Kidney (tissue), 14 donors: ENCODE data around the gene MATN1. TPM values are rescaled to one million over a fixed set of nuclear protein-coding genes. Genes with fewer than 3 reads are reported as not detected.

ENCODE experiments used
- DNase-seq, 5 donors: peaks; one replicate each; pipeline ENCODE4 v3.0.0-alpha.2; 2013 to 2020
- FAIRE-seq: peaks from 2 replicates; lab custom pipeline; 2012; peaks lifted over from hg19 to GRCh38; lab: Jason Lieb, UNC
- H3K27ac ChIP-seq, 2 donors: one replicate each; pipeline ENCODE4 v1.7.0; 2013; ENCODE audit warnings: low read depth in 2 of 2, low read length in 2 of 2, inconsistent platforms in 1 of 2
- H3K27me3 ChIP-seq: one replicate; pipeline ENCODE4 v1.7.1; 2013; ENCODE audit warnings: low read length, inconsistent platforms; ENCODE audit not compliant: control insufficient read depth, insufficient read depth
- H3K36me3 ChIP-seq, 3 donors: one replicate each; pipeline versions ENCODE4 v1.7.0 to v1.7.1; 2013; ENCODE audit warnings: low read length in 3 of 3, control low read depth in 1 of 3, inconsistent platforms in 1 of 3; ENCODE audit not compliant: insufficient read depth in 3 of 3, control insufficient read depth in 2 of 3
- H3K4me1 ChIP-seq, 3 donors: one replicate each; pipeline versions ENCODE4 v1.7.0 to v1.7.1; 2013; ENCODE audit warnings: low read length in 3 of 3, inconsistent platforms in 1 of 3, low read depth in 1 of 3; ENCODE audit not compliant: control insufficient read depth in 2 of 3, insufficient read depth in 2 of 3
- H3K4me3 ChIP-seq, 3 donors: one replicate each; pipeline versions ENCODE4 v1.7.0 to v1.8.1; 2013; ENCODE audit warnings: low read length in 3 of 3, control low read depth in 1 of 3, inconsistent platforms in 1 of 3
- H3K9ac ChIP-seq, 3 donors: one replicate each; pipeline versions ENCODE4 v1.7.0 to v1.7.1; 2013; ENCODE audit warnings: low read length in 3 of 3, control low read depth in 1 of 3, inconsistent platforms in 1 of 3
- H3K9me3 ChIP-seq, 3 donors: one replicate each; pipeline versions ENCODE4 v1.7.0 to v1.7.1; 2013; ENCODE audit warnings: low read length in 3 of 3, control low read depth in 1 of 3, inconsistent platforms in 1 of 3; ENCODE audit not compliant: control insufficient read depth in 2 of 3, insufficient read depth in 1 of 3
- CTCF ChIP-seq: IDR thresholded peaks from 3 replicates; pipeline ENCODE4 v1.5.1; 2012; ENCODE audit warnings: mild to moderate bottlenecking, moderate library complexity, borderline replicate concordance; ENCODE audit not compliant: insufficient read depth; ENCODE audit errors: extremely low read depth
- intact Hi-C: fragments of 100-400 bp; cut with DNase I; formaldehyde crosslinking; loops from one replicate; pipeline ENCODE4 v1.11.1; 2022
- polyA plus RNA-seq: library from polyadenylated mRNA; stranded (reverse); fragments of 350-450 nt; fragmentation: Illumina TruSeq; extraction: RNeasy Lipid Tissue Mini Kit (QIAGEN cat#74804); gene quantifications from one replicate; pipeline ENCODE4 v1.2.3, GENCODE V29; 2014; ENCODE audit warnings: low read depth, low replicate concordance; ENCODE audit not compliant: insufficient read depth
- total RNA-seq: library from RNA; stranded (reverse); fragmentation: NEBNext Ultra II Directional; extraction: Animal tissue kit (Norgen Biotek cat#: 25700); gene quantifications from one replicate; pipeline ENCODE4 v1.2.1, GENCODE V29; 2021
- donor health status: control.
- donor health status: control.
- donor health status: control.
- donor health status: control.
- donor health status: control.
- donor health status: DM: yes; HTN: yes; CAD: no.
- donor health status: Normal renal cell carcinoma (clear cell type).

The MATN1 gene
- total and polyA plus RNA-seq, 2 donors from 2014 or later = 0.13 TPM; not detected in 1

- Histone ChIP-seq H3K36me3 (no peaks in the 10 kb centered on the region), H3K27me3 (no peaks in the 10 kb centered on the region), H3K27ac (no peak overlapping the region), H3K9me3 (no peaks in the 10 kb centered on the region), H3K4me3 (no peak overlapping the region), H3K9ac (no peak overlapping the region), H3K4me1 (no peaks in the 10 kb centered on the region)
- TF ChIP-seq CTCF = no peak
- intact Hi-C loops = no loop called here
- no peak for FAIRE-seq
- no peak for DNase-seq
Measured at GRCh38 chr1:30752651-30752908, 29.2 kb upstream of the MATN1 start.

- DNase-seq (peak in 1 of 5 donors; percentile 54), FAIRE-seq (no peak)
- H3K27ac ChIP-seq = no peak overlapping the region
- H3K4me3 ChIP-seq = no peak overlapping the region
- H3K9ac ChIP-seq = no peak overlapping the region
- intact Hi-C loops = no loop called here
- H3K9me3 ChIP-seq = no peaks in the 10 kb centered on the region
- no peaks in the 10 kb centered on the region for H3K27me3 ChIP-seq
- TF ChIP-seq CTCF = no peak
- no peaks in the 10 kb centered on the region for H3K36me3 ChIP-seq
- no peaks in the 10 kb centered on the region for H3K4me1 ChIP-seq
Measured at GRCh38 chr1:30751830-30752650, 28.7 kb upstream of the MATN1 start.

GRCh38 chr1:30750731-30751291 lies 27.4 kb upstream of the MATN1 start:
- Histone ChIP-seq H3K27ac (no peak overlapping the region), H3K9ac (no peak overlapping the region), H3K36me3 (no peaks in the 10 kb centered on the region), H3K27me3 (no peaks in the 10 kb centered on the region), H3K4me1 (no peaks in the 10 kb centered on the region), H3K4me3 (no peak overlapping the region), H3K9me3 (no peaks in the 10 kb centered on the region)
- DNase-seq (peak in 1 of 5 donors; percentile 72), FAIRE-seq (no peak)
- TF ChIP-seq CTCF = no peak
- intact Hi-C loops = no loop called here
